HepG2 (cell line): ENCODE data around the gene SPRYD3. TPM values are rescaled to one million over a fixed set of nuclear protein-coding genes. Genes with fewer than 3 reads are reported as not detected.

Source experiments
- AGO1 ChIP-seq: fragments of 200-400 bp; formaldehyde crosslinking; IDR thresholded peaks from 2 replicates; pipeline ENCODE4 v1.6.1; 2017; ENCODE audit warnings: mild to moderate bottlenecking, low read depth, low read length, moderate library complexity; ENCODE audit not compliant: poor library complexity, severe bottlenecking
- ARNT2 ChIP-seq: sonication (generic); formaldehyde crosslinking; IDR thresholded peaks from 2 replicates; pipeline ENCODE4 v1.8.0; 2022; ENCODE audit warnings: mild to moderate bottlenecking, low read depth, missing genetic modification reagents, moderate library complexity
- ERF ChIP-seq: IDR thresholded peaks from 2 replicates; pipeline ENCODE4 v1.6.1; 2018; ENCODE audit warnings: missing biosample characterization, missing genetic modification reagents
- ETV5 ChIP-seq: IDR thresholded peaks from 2 replicates; pipeline ENCODE4 v1.6.1; 2018; ENCODE audit warnings: missing biosample characterization, missing genetic modification reagents, inconsistent platforms, borderline replicate concordance
- ETV6 ChIP-seq: sonication (generic); formaldehyde crosslinking; conservative IDR thresholded peaks from 2 replicates; pipeline ENCODE4 v1.4.0; 2020; ENCODE audit warnings: missing genetic modification reagents
- KLF16 ChIP-seq, 2 experiments: sonication (generic) in 1 of 2; formaldehyde crosslinking in 1 of 2; IDR thresholded peaks; 2 replicates each; pipeline versions ENCODE4 v1.6.1 to v1.8.0; 2016 to 2023; ENCODE audit warnings: missing genetic modification reagents in 2 of 2, missing compliant biosample characterization in 1 of 2
- MXD4 ChIP-seq: IDR thresholded peaks from 2 replicates; pipeline ENCODE4 v1.6.1; 2016; ENCODE audit warnings: mild to moderate bottlenecking, missing biosample characterization, missing genetic modification reagents
- SALL1 ChIP-seq: sonication (generic); formaldehyde crosslinking; IDR thresholded peaks from 2 replicates; pipeline ENCODE4 v1.8.0; 2022; ENCODE audit warnings: mild to moderate bottlenecking, missing genetic modification reagents
- SIN3A ChIP-seq: IDR thresholded peaks from 2 replicates; pipeline ENCODE4 v1.6.1; 2011; ENCODE audit warnings: low read depth, mild to moderate bottlenecking, control low read depth, low read length, borderline replicate concordance
- SP2 ChIP-seq: sonication (generic); formaldehyde crosslinking; IDR thresholded peaks from 2 replicates; pipeline ENCODE4 v1.5.1; 2020; ENCODE audit warnings: mild to moderate bottlenecking, missing genetic modification reagents
- ZNF501 ChIP-seq: sonication (generic); formaldehyde crosslinking; IDR thresholded peaks from 2 replicates; pipeline ENCODE4 v1.5.1; 2020; ENCODE audit warnings: mild to moderate bottlenecking, moderate library complexity, missing genetic modification reagents
- ZNF598 ChIP-seq: sonication (generic); formaldehyde crosslinking; IDR thresholded peaks from 2 replicates; pipeline ENCODE4 v1.5.1; 2020; ENCODE audit warnings: mild to moderate bottlenecking, missing genetic modification reagents, borderline replicate concordance
- polyA plus RNA-seq, 8 experiments: library from polyadenylated mRNA; depleted of rRNA in 3 of 8; stranded (reverse) in 7 of 8; unstranded in 1 of 8; fragments of >200 nt; fragmentation: Illumina TruSeq in 4 of 8; extraction: Trizol in 4 of 8; gene quantifications; 2 replicates each; pipeline versions ENCODE4 v1.2.1 to v1.2.3, GENCODE V29; 2011 to 2016; ENCODE audit warnings: low read depth in 4 of 8, missing spikeins in 1 of 8, mixed read lengths in 1 of 8; ENCODE audit not compliant: insufficient read depth in 1 of 8
- total RNA-seq, 5 experiments: library from RNA; depleted of rRNA; stranded (reverse); fragments of >200 nt; fragmentation: Illumina TruSeq; extraction: Trizol; gene quantifications; 2 replicates each; pipeline ENCODE4 v1.2.3, GENCODE V29; 2016; ENCODE audit warnings: low read depth in 1 of 5
- TF ChIP-seq, protein P1 (sequence below): sonication (generic); formaldehyde crosslinking; IDR thresholded peaks from 2 replicates; pipeline ENCODE4 v1.9.0; 2021; ENCODE audit warnings: mild to moderate bottlenecking, missing genetic modification reagents
- TF ChIP-seq, protein P2 (sequence below): sonication (generic); formaldehyde crosslinking; IDR thresholded peaks from 2 replicates; pipeline ENCODE4 v1.8.0; 2022; ENCODE audit warnings: missing genetic modification reagents, low read depth, mild to moderate bottlenecking, borderline replicate concordance
- TF ChIP-seq, protein P3 (sequence below): sonication (generic); formaldehyde crosslinking; IDR thresholded peaks from 2 replicates; pipeline ENCODE4 v1.5.0; 2020; ENCODE audit warnings: missing genetic modification reagents
- TF ChIP-seq, protein P4 (sequence below): sonication (generic); formaldehyde crosslinking; IDR thresholded peaks from 2 replicates; pipeline ENCODE4 v1.8.1; 2022; ENCODE audit warnings: mild to moderate bottlenecking, missing genetic modification reagents

The SPRYD3 gene
- total and polyA plus RNA-seq, 2 of the 13 experiments (the other 11 are each of a cell fraction or from before 2014, with no cell fraction given), result 9.0 to 9.2 TPM

DNA sequence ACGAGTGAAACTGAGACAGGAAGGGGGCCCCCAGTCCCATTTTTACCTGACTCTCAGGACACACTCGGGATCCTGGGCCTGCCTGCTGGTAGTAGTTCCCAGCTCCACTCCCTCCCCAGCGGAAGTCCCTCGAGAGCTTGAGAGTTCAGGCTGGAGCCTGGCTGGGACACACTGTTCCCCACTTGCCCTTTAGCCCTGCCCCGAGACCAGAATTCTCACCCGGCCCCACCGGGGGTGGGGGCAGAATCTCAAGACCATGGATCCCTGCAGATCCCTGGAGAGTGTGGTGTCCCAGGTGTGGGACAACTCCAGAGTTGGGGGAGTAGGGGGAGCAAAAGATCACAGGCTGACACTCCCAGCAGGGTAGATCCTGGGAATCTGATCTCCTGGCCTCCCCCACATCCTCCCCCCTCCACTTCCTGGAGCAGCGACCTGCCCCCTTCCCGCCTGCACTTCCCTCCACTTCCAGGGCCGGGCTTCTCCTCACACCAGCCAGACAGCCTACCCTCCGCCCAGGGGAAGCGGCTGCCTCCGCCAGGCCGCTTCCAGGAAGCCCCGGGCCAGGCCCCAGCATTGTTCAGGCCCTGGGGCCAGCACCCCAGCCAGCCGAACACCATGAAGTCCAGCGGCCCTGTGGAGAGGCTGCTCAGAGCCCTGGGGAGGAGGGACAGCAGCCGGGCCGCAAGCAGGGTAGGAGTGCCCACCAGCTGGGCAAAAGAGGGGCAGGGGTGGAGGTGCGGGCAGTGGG is 29.4 kb downstream of the SPRYD3 start, which contains the start of gene TNS2 (continued):
- TF ChIP-seq, protein P1, sequence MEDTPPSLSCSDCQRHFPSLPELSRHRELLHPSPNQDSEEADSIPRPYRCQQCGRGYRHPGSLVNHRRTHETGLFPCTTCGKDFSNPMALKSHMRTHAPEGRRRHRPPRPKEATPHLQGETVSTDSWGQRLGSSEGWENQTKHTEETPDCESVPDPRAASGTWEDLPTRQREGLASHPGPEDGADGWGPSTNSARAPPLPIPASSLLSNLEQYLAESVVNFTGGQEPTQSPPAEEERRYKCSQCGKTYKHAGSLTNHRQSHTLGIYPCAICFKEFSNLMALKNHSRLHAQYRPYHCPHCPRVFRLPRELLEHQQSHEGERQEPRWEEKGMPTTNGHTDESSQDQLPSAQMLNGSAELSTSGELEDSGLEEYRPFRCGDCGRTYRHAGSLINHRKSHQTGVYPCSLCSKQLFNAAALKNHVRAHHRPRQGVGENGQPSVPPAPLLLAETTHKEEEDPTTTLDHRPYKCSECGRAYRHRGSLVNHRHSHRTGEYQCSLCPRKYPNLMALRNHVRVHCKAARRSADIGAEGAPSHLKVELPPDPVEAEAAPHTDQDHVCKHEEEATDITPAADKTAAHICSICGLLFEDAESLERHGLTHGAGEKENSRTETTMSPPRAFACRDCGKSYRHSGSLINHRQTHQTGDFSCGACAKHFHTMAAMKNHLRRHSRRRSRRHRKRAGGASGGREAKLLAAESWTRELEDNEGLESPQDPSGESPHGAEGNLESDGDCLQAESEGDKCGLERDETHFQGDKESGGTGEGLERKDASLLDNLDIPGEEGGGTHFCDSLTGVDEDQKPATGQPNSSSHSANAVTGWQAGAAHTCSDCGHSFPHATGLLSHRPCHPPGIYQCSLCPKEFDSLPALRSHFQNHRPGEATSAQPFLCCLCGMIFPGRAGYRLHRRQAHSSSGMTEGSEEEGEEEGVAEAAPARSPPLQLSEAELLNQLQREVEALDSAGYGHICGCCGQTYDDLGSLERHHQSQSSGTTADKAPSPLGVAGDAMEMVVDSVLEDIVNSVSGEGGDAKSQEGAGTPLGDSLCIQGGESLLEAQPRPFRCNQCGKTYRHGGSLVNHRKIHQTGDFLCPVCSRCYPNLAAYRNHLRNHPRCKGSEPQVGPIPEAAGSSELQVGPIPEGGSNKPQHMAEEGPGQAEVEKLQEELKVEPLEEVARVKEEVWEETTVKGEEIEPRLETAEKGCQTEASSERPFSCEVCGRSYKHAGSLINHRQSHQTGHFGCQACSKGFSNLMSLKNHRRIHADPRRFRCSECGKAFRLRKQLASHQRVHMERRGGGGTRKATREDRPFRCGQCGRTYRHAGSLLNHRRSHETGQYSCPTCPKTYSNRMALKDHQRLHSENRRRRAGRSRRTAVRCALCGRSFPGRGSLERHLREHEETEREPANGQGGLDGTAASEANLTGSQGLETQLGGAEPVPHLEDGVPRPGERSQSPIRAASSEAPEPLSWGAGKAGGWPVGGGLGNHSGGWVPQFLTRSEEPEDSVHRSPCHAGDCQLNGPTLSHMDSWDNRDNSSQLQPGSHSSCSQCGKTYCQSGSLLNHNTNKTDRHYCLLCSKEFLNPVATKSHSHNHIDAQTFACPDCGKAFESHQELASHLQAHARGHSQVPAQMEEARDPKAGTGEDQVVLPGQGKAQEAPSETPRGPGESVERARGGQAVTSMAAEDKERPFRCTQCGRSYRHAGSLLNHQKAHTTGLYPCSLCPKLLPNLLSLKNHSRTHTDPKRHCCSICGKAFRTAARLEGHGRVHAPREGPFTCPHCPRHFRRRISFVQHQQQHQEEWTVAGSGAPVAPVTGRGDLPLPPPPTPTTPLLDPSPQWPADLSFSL (CRISPR knock-in tag), result no peak
- peak; percentile 72; the same call in 1 of the 2 replicates for TF ChIP-seq SIN3A
- TF ChIP-seq ETV6 (CRISPR knock-in tag), result peak; percentile 93
- TF ChIP-seq ZNF501 (CRISPR knock-in tag), result no peak
- peak in 1 of 2 experiments; percentile 64; a peak in 2 of 4 replicates for TF ChIP-seq KLF16 (CRISPR knock-in tag; IDR thresholded peaks at IDR 0.05)
- TF ChIP-seq SP2 (CRISPR knock-in tag), result no peak
- TF ChIP-seq ETV5 (CRISPR knock-in tag), result peak; percentile 79
- TF ChIP-seq, protein P2, sequence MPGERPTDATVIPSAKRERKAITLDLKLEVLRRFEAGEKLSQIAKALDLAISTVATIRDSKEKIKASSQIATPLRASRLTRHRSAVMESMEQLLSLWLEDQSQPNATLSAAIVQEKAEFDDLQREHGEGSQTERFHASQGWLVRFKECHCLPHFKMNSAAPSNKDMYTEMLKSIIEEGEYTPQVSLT (CRISPR knock-in tag), result no peak
- no peak for TF ChIP-seq MXD4 (CRISPR knock-in tag)
- TF ChIP-seq, protein P3, sequence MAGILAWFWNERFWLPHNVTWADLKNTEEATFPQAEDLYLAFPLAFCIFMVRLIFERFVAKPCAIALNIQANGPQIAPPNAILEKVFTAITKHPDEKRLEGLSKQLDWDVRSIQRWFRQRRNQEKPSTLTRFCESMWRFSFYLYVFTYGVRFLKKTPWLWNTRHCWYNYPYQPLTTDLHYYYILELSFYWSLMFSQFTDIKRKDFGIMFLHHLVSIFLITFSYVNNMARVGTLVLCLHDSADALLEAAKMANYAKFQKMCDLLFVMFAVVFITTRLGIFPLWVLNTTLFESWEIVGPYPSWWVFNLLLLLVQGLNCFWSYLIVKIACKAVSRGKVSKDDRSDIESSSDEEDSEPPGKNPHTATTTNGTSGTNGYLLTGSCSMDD (CRISPR knock-in tag), result no peak
- TF ChIP-seq ZNF598 (CRISPR knock-in tag), result no peak
- no peak; the same call in 1 of the 2 replicates for TF ChIP-seq ARNT2 (CRISPR knock-in tag)
- TF ChIP-seq ERF (CRISPR knock-in tag), result 0 out of 2 replicates have a peak, but pooled peaks have one; percentile 56
- TF ChIP-seq, protein P4, sequence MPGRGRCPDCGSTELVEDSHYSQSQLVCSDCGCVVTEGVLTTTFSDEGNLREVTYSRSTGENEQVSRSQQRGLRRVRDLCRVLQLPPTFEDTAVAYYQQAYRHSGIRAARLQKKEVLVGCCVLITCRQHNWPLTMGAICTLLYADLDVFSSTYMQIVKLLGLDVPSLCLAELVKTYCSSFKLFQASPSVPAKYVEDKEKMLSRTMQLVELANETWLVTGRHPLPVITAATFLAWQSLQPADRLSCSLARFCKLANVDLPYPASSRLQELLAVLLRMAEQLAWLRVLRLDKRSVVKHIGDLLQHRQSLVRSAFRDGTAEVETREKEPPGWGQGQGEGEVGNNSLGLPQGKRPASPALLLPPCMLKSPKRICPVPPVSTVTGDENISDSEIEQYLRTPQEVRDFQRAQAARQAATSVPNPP (CRISPR knock-in tag), result no peak
- TF ChIP-seq SALL1 (CRISPR knock-in tag), result peak; percentile 70
- peak; percentile 30 for TF ChIP-seq AGO1
